Suppressor macrophage treated with lipopolysaccharide for 1 hour (primary cell): Measurements from ENCODE around the gene TAF1C.

Experiments
- DNase-seq, 3 donors: peaks; one replicate each; pipeline ENCODE4 v3.0.0-alpha.2; 2020 to 2022

TAF1C gene

GRCh38 chr16:84182680-84183571 is 3.9 kb downstream of the TAF1C start:
- DNase-seq = peak in 1 of 3 donors; percentile 16

DNA sequence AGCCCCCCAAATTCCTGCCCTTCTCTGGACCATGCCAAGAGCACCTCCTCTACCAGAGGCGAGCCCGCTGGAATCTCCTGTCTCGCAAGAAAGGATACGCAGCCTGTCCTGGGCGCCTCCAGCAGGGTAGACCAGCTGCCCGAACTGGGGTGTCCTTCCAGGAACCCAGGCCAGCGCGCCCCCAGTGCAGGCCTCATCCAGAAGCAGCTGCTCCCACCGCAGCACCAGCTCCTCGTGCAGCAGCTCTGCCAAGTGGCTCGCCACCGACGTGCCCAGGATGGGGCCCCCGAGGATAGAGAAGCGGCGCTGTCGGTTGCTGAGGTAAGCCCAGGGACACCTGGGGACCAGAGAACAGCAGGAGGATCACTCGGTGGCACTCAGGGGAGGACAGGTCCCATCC is 4.8 kb downstream of the TAF1C start:
- peak in 1 of 3 donors; percentile 21 for DNase-seq

DNA sequence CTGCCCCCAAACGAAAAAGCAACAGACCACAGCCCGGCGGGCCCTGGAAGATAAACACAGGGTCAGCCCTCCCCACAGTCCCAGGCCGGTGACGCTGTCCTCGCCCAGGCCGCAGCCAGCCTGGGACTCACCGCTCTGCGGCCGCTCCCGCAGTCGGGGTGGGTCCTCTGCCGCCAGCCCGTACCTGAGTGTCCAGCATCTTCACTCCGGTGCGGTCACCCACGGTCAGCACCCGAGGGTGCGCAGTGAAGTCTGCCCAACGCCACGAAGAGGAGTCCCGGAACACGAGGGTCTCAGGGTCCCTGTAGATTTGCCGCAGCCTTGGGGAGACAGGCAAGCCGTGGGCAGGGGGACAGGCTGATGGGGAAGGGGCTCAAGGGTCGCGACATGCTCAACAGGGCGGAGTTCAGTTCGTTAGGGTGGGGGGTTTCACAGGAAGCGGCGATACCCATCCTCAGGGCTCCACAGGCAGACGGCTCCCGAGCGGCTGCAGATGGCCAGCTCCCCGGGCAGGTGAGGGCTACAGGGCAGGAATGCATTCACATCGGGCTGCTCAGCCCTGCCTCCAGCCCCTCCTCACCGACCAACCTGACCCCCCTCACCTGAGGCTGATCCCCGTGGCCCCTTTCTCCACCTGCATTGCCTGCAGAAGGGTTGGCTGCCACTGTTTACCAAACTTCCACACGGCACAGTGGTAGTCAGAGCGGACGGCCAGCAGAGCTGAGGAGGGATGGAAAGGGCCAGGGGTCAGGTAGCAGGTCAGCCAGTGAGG is 5.5 kb downstream of the TAF1C start:
- DNase-seq = peak in 2 of 3 donors; percentile 17 to 22

DNA sequence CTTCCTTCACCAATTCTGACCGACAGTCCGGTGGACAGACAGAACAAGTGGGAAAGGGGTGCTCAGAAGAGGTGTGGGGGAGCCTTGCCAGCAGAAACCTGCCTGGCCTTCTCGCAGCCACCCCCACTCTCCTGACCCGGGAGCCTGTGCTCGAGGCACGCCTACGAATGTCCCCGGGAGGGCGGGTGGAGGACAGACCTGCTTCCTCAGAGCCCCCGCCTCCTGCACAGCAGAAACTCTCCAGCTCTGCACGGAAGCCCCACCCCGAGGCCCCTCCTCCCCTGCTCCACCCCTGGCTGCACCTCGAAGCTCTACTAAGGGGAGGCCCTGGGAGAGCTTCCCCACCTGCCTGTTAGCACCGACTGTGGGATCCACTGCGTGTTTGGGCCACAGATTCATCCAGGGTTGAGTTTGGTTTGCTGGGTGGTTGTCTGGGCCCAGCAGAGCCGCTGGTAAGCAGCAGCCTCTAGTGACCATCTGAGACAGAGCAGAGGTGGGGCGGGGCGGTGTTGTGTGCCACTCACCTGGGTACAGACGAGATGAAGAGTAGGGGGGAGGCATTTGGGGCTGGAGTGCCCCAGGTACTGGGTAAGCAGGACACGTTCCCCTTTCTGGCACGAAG is 6.2 kb downstream of the TAF1C start:
- DNase-seq = peak in 2 of 3 donors; percentile 34 to 45

DNA sequence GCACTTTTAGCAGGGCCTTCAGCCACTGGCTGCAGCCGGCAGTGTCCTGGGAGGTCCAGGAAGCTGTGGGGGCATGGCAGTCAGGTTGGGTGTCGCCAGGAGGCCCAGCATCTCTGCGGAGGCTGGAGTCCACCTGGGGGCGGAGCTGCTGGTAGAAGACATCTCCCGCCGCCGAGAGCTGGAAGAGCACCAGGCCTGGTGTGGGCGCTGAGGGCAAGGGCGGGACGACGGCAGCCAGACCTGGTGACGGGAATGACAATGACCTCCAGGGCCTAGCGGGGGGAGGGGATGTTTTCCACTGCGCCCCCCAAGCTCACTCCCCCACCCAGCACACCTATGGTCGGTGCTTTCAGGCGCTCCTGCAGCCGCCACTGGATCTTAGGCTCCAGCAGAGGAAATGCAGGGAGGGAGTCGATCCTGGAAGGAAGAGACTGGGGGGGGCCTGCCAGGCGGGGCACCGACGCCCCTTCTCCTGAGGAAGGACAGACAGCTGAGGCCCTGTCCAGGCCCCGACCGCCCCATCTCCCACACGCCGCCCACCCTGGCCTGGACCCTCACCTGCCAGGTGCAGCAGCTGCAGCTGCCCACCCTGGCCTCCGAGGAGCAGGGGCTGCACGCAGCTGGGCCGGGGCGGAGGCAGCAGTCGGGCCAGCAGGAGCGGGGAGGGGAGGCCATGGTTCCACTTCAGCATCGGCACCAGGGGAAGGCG is 7.1 kb downstream of the TAF1C start:
- DNase-seq = peak in 2 of 3 donors; percentile 22 to 24

DNA sequence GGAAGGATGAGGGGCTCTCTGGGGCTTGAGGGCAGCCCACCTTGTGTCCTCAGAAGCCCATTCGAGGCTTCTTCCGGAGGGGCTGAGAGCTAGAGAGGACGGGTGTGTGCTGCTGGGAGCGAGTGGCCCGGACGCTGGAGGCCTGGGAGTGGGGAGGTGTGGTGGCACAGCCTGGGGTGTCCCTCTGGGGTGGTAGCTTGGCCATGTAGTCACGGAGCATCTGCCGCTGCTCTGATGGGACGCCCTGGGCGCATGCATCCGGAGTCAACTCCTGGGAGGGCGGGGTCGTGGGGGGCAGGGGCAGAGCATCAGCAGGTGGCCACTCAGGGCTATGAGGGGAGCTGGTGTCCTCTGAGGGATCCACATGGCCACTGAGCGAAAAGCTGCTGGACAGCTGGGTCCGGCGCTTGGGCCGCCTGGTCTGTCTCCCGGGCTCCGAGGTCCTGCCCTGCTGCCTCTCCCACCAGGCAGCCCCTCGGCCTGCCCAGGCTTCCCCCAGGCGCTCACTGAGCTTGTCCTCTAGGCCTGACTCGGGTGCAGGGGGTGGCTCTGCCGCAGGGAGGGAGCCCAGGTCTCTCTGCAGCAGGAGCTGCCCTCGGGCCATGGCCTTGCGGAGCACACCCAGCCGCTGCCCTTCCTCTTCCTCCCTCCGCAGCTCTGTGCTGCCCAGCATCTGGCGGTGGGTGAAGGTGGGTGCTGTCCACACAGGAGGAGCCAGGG is 7.8 kb downstream of the TAF1C start:
- peak in 1 of 3 donors; percentile 19 for DNase-seq

DNA sequence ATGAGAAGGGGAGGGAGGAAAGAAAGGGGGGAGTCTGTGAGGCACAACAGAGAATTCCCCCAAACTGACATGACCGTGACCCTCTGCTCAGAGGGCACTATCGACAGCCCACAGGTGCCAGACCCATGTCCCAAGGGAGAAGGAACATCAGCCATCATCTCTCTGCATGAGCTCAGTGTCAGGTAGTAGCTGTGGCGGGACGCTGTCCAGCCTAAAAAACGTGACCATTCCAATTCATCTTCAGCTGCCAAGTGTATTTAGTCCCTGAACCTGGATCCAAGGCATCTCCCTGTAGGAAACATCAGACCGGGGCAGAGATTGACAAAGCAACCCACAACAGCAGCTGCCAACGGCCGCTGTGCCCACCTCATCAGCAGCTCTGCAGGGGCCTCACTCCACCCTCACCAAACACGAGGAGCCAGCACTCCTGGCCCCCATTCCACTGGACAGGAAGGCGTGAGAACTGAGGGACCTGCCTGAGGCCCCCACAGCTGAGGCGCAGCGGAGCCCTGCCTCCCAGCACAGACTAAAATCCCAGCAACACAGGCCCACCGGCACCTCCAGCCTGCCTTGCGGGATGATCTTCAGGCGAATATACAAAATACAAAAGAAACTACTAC is 8.6 kb downstream of the TAF1C start:
- DNase-seq = no peak

DNA sequence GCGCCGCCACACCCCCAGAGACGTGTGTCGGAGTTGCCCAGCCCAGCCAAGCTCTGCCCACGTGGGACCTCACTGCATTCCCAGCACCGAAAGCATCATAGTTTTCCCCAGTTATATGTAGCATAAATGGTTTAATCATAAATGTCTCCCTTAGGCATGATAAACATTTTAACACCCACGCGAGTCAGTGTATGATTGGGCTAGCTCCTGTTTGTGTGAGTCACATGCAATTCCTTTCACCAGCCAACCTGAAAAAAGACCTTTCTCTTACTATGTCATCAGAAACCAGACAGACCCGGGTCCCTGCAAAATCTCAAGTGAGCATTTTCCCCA is 9.2 kb downstream of the TAF1C start:
- peak; percentile 56 to 74 (median 73) for DNase-seq

GRCh38 chr16:84176192-84177053 is 10.4 kb downstream of the TAF1C start:
- DNase-seq = peak in 2 of 3 donors; percentile 31 to 47

GRCh38 chr16:84175350-84176081 is 11.3 kb downstream of the TAF1C start:
- peak; percentile 93 to 99 (median 98) for DNase-seq

GRCh38 chr16:84174396-84174795 is 12.5 kb downstream of the TAF1C start:
- DNase-seq = no peak

GRCh38 chr16:84169765-84170310 is 17.0 kb downstream of the TAF1C start:
- DNase-seq = no peak

DNA sequence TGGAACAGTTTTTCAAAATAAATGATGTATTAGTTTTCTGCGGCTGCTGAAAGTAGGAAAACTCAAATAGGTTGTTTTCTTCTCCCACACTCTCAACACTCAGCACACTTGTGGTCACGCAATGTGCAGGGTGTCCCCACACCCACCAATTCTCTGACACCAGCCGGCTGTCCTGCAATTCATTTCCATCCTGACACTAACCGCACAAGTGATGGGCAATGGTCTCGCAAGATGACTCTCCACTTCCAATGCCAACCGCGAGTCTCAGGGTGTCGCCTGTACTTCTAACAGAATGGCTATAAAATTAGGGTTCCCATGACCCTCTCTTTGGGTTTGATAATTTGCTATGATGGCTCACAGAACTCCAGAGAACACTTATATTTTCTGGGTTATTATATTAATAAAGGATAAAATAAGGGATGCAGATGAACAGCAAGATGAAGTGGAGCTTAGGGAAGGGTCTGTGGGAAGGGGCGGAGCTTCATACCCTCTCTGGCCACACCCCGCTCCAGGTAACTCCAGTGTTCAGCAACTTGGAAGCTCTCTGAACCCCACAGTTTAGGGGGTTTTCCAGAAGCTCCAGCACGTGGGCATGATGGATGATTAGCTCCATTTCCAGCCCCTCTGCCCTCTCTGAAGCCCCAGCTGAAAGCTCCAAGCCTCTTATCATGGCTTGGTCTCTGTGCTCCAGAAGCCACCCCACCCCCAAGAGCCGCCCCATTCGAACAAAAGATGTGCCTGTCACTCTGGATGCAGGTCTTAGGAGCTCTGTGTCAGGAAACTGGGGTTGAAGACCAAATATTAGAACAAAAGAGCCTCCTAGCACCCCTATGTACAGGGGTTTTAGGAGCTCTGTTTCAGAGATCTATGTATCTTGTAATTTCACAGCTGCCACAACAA is 19.8 kb downstream of the TAF1C start:
- no peak for DNase-seq

- DNase-seq = no peak
These were observed 21.1 kb downstream of the TAF1C start for GRCh38 chr16:84165746-84166145.

DNA sequence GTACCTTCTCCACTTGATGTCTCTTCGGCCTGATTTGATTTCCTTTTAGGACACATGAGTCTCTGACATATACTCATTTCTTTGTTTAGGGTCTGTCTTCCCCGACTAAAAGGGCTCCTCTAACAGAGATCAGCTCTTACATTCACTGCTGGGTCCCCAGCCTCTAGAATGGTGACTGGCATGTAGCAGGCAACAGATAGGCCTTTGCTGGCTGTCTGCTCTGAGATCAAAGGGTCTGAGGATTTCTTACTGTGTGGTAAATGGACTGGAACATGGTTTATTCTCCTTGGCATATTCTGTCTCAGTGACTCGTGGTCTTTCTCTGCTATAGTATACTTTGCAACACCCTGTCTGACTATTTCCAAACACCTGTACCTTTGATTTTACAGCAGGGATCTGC is 25.1 kb downstream of the TAF1C start:
- DNase-seq = no peak

GRCh38 chr16:84161037-84161436 is 25.8 kb downstream of the TAF1C start:
- no peak for DNase-seq

- no peak for DNase-seq
These were observed 27.1 kb downstream of the TAF1C start for GRCh38 chr16:84159800-84160199.

GRCh38 chr16:84159007-84159406 is 27.9 kb downstream of the TAF1C start:
- DNase-seq = no peak
